OCI-LY7 (cell line): Measurements from ENCODE around the gene NOP10. TPM values are rescaled to one million over a fixed set of nuclear protein-coding genes. Genes with fewer than 3 reads are reported as not detected.
"Not testable (repeated sequence)": the region's sequence is repeated elsewhere in the genome, so short reads cannot be mapped to it uniquely, and the experiment has no call there.

Experiments used
- BruUV-seq: library from RNA; stranded (reverse); fragments of 400-500 nt; replicated peaks from 2 replicates; lab custom pipeline; 2021; lab: Mats Ljungman, UMichigan
- CTCF ChIA-PET: fragments of 300-600 bp; sonication (Branson Sonifier 250); formaldehyde crosslinking; loops from one replicate; lab custom pipeline; 2022; ENCODE audit warnings: antibody characterized with exemption; ENCODE audit not compliant: unreplicated experiment; lab: Charles Lee
- POLR2A ChIA-PET: fragments of 300-600 bp; sonication (Branson Sonifier 250); formaldehyde crosslinking; loops from one replicate; lab custom pipeline; 2022; ENCODE audit warnings: antibody characterized with exemption; lab: Charles Lee
- DNase-seq: peaks from one replicate; pipeline ENCODE4 v3.0.0-alpha.2; 2015; ENCODE audit warnings: low spot score
- H2AFZ ChIP-seq: fragments of 200-600 bp; sonication (generic), shearing (Covaris generic); 2 replicates; pipeline ENCODE4 v1.6.1; 2014; ENCODE audit warnings: mild to moderate bottlenecking, antibody characterized with exemption, low read length, moderate library complexity
- H3K27ac ChIP-seq: fragments of 200-600 bp; sonication (generic); 2 replicates; pipeline ENCODE4 v1.5.1; 2014; ENCODE audit warnings: mixed run types, low read depth, mild to moderate bottlenecking, moderate library complexity, low read length, inconsistent platforms; ENCODE audit not compliant: poor library complexity, severe bottlenecking
- H3K36me3 ChIP-seq: fragments of 200-600 bp; sonication (generic); 2 replicates; pipeline ENCODE4 v1.6.1; 2014; ENCODE audit warnings: mild to moderate bottlenecking, antibody characterized with exemption, low read length, moderate library complexity, mixed read lengths; ENCODE audit not compliant: insufficient read depth
- H3K4me1 ChIP-seq: fragments of 200-600 bp; sonication (generic); 2 replicates; pipeline ENCODE4 v1.5.1; 2014; ENCODE audit warnings: mild to moderate bottlenecking, low read length; ENCODE audit not compliant: insufficient read depth, poor library complexity, severe bottlenecking
- H3K4me2 ChIP-seq: fragments of 200-600 bp; sonication (generic); 2 replicates; pipeline ENCODE4 v1.6.1; 2014; ENCODE audit warnings: mild to moderate bottlenecking, low read length
- H3K4me3 ChIP-seq: fragments of 200-600 bp; sonication (generic); 2 replicates; pipeline ENCODE4 v1.5.1; 2014; ENCODE audit warnings: mild to moderate bottlenecking, low read depth, low read length; ENCODE audit not compliant: poor library complexity, severe bottlenecking
- H3K79me2 ChIP-seq: fragments of 200-600 bp; sonication (generic); 2 replicates; pipeline ENCODE4 v1.6.1; 2016; ENCODE audit warnings: low read depth, mild to moderate bottlenecking, low read length, moderate library complexity, mixed read lengths; ENCODE audit not compliant: insufficient read depth
- H3K9me2 ChIP-seq: fragments of 200-600 bp; sonication (generic); 2 replicates; pipeline ENCODE4 v1.6.1; 2016; ENCODE audit warnings: mild to moderate bottlenecking, low read length, mixed read lengths; ENCODE audit not compliant: insufficient read depth
- H3K9me3 ChIP-seq: fragments of 200-600 bp; sonication (generic); 2 replicates; pipeline ENCODE4 v1.6.1; 2014; ENCODE audit warnings: mild to moderate bottlenecking, mixed run types, low read length, mixed read lengths
- H4K20me1 ChIP-seq: fragments of 200-600 bp; sonication (generic); 2 replicates; pipeline ENCODE4 v1.6.1; 2014; ENCODE audit warnings: mild to moderate bottlenecking, antibody characterized with exemption, low read length, moderate library complexity, mixed read lengths; ENCODE audit not compliant: insufficient read depth
- CTCF ChIP-seq: fragments of 200-600 bp; sonication (generic); conservative IDR thresholded peaks from 2 replicates; pipeline ENCODE4 v1.5.1; 2014; ENCODE audit warnings: mild to moderate bottlenecking, antibody characterized with exemption, low read length, moderate library complexity, mixed read lengths
- EZH2phosphoT487 ChIP-seq: fragments of 200-600 bp; sonication (generic); IDR thresholded peaks from 2 replicates; pipeline ENCODE4 v1.6.1; 2018; ENCODE audit warnings: low read depth, borderline replicate concordance, mild to moderate bottlenecking, mixed run types, antibody characterized with exemption, low read length, moderate library complexity, mixed read lengths
- intact Hi-C: fragments of 100-400 bp; cut with micrococcal nuclease; formaldehyde crosslinking; loops from one replicate; pipeline ENCODE4 v1.10.0; 2022; ENCODE audit not compliant: unreplicated experiment
- total RNA-seq, 2 experiments: library from RNA; depleted of rRNA in 1 of 2; stranded (reverse); fragments of >200 nt in 1 of 2; shearing (Covaris generic) in 1 of 2; gene quantifications; 2 replicates each; pipeline ENCODE4 v1.2.3, GENCODE V29; 2014 to 2022

The NOP10 gene
- total RNA-seq, 2 experiments from 2014 or later = 130 to 191 TPM

DNA sequence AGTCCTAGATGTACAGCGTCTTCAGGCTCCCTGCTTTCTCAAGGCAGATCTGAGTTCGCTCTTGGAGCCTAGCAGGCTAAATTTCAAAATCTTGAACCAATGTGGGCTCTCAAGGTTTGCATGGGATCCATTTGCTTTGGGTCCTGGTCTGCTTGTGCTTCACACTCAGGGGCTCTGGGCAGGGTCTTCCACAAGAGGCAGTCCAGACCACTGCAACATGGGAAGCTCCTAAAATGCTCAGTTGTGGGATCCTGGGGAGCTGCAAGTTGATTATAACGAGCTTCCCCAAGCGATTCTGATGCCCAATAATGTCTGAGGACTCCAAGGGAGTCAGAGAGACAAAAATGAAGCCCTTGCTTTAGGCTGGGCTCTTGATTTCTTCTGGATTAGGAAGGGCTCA is 6.8 kb upstream of the NOP10 start:
- CTCF ChIA-PET = no interaction called here

GRCh38 chr15:34348735-34349300 is 5.9 kb upstream of the NOP10 start:
- BruUV-seq = no TSS peak
- H3K27ac ChIP-seq = no peak overlapping the region
- ChIA-PET CTCF (no interaction called here), POLR2A (interaction anchor here (0.7 kb wide), 1 partner anchor 67 kb away, joined by 3 read pairs; no protein-coding TSS in a partner anchor)
- no peaks in the 10 kb centered on the region for H3K79me2 ChIP-seq
- H2AFZ ChIP-seq = no peak overlapping the region
- H3K36me3 ChIP-seq = peaks cover under 1% of the 10 kb centered on the region; the same call in 1 of the 2 replicates
- intact Hi-C loops = no loop called here
- H3K9me2 ChIP-seq = no peaks in the 10 kb centered on the region
- H3K4me3 ChIP-seq = no peak overlapping the region
- H4K20me1 ChIP-seq = no peaks in the 10 kb centered on the region
- DNase-seq = no peak
- H3K9me3 ChIP-seq = no peaks in the 10 kb centered on the region
- no peaks in the 10 kb centered on the region for H3K4me1 ChIP-seq
- TF ChIP-seq EZH2phosphoT487 (no peak), CTCF (no peak)
- no peak overlapping the region for H3K4me2 ChIP-seq

More for the DNA sequence above, 6.8 kb upstream of the NOP10 start:
- H3K36me3 ChIP-seq = peaks cover 4% of the 10 kb centered on the region; the same call in 1 of the 2 replicates
- H2AFZ ChIP-seq = no peak overlapping the region
- H3K79me2 ChIP-seq = no peaks in the 10 kb centered on the region
- no peak overlapping the region for H3K4me2 ChIP-seq
- intact Hi-C loops = no loop called here
- POLR2A ChIA-PET = no interaction called here
- H3K4me1 ChIP-seq = no peaks in the 10 kb centered on the region
- no peak overlapping the region for H3K4me3 ChIP-seq
- TF ChIP-seq EZH2phosphoT487 = no peak
- TF ChIP-seq CTCF = no peak
- no peak for DNase-seq
- H3K9me3 ChIP-seq = no peaks in the 10 kb centered on the region
- no TSS peak for BruUV-seq
- no peaks in the 10 kb centered on the region for H4K20me1 ChIP-seq
- no peaks in the 10 kb centered on the region for H3K9me2 ChIP-seq
- no peak overlapping the region for H3K27ac ChIP-seq

GRCh38 chr15:34347951-34348638 is 5.2 kb upstream of the NOP10 start:
- ChIA-PET POLR2A (interaction anchor here (0.7 kb wide), 1 partner anchor 66 kb away, joined by 3 read pairs; no protein-coding TSS in a partner anchor), CTCF (no interaction called here)
- no TSS peak for BruUV-seq
- TF ChIP-seq EZH2phosphoT487 (no peak), CTCF (no peak)
- Histone ChIP-seq H4K20me1 (no peaks in the 10 kb centered on the region), H3K9me3 (no peaks in the 10 kb centered on the region), H3K27ac (no peak overlapping the region), H3K4me3 (no peak overlapping the region), H3K36me3 (no peaks in the 10 kb centered on the region), H2AFZ (no peak overlapping the region), H3K9me2 (no peaks in the 10 kb centered on the region), H3K79me2 (no peaks in the 10 kb centered on the region), H3K4me1 (no peaks in the 10 kb centered on the region), H3K4me2 (no peak overlapping the region)
- intact Hi-C loops = no loop called here
- DNase-seq = no peak

DNA sequence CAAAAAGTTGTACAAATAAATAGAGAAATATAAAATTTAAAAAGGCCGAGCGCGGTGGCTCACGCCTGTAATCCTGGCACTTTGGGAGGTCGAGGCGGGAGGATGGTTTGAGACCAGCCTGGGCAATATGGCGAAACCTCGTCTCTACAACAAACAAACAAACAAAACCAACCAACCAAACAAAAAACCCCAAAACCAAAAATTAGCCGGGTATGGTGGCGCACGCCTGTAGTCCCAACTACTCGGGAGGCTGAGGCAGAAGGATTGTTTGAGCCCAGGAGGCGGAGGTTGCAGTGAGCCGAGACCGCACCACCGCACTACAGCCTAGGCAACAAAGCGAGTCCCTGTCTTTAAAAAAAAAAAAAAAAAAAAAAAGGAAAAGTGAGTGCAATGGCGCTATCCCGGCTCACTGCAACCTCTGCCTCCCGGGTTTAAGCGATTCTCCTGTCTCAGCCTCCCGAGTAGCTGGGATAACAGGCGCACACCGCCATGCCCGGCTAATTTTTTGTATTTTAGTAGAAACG is 661 bp downstream of the NOP10 start:
- H4K20me1 ChIP-seq, H3K9me3 ChIP-seq, DNase-seq, H3K9me2 ChIP-seq, BruUV-seq, CTCF ChIA-PET: not testable (repeated sequence)
- H3K27ac ChIP-seq = peak overlapping the region; percentile 78
- peak overlapping the region; percentile 97 for H2AFZ ChIP-seq
- H3K79me2 ChIP-seq = peaks cover 19% of the 10 kb centered on the region
- H3K4me2 ChIP-seq = peak overlapping the region; percentile 65
- H3K36me3 ChIP-seq = peaks cover 35% of the 10 kb centered on the region
- intact Hi-C loops = loop anchor here (2.0 kb wide), 2 partner anchors 241 to 247 kb away; partner anchors contain the start of gene EMC7
- H3K4me3 ChIP-seq = peak overlapping the region; percentile 91
- POLR2A ChIA-PET = interaction anchor here (1.1 to 1.3 kb wide), 2 partner anchors 24 to 25 kb away, joined by 3 to 5 read pairs; partner anchors contain the start of gene LPCAT4
- H3K4me1 ChIP-seq = peaks cover 12% of the 10 kb centered on the region
